PC-3 (cell line): Measurements from ENCODE around the gene TMEM138. TPM values are rescaled to one million over a fixed set of nuclear protein-coding genes. Genes with fewer than 3 reads are reported as not detected.

ENCODE experiments used
- ATAC-seq: fragments of 200-7000 bp; cut with Tn5 transposase; 2 replicates; pipeline ENCODE4 v1.9.1; 2020; ENCODE audit warnings: mild to moderate bottlenecking, moderate library complexity
- BruUV-seq: library from RNA; stranded (reverse); fragments of 400-500 nt; replicated peaks from 2 replicates; lab custom pipeline; 2021; lab: Mats Ljungman, UMichigan
- CTCF ChIA-PET: fragments of 300-600 bp; sonication (Branson Sonifier 250); formaldehyde crosslinking; loops from one replicate; lab custom pipeline; 2022; ENCODE audit warnings: antibody characterized with exemption; lab: Charles Lee
- POLR2A ChIA-PET: fragments of 300-600 bp; sonication (Branson Sonifier 250); formaldehyde crosslinking; loops from one replicate; lab custom pipeline; 2022; ENCODE audit warnings: antibody characterized with exemption; ENCODE audit not compliant: unreplicated experiment; lab: Charles Lee
- DNase-seq: peaks from one replicate; pipeline ENCODE4 v3.0.0-alpha.2; 2015
- H2AFZ ChIP-seq: fragments of 300-600 bp; sonication (generic); 2 replicates; pipeline ENCODE4 v1.6.0; 2016; ENCODE audit warnings: antibody characterized with exemption, low read length
- H3F3A ChIP-seq: fragments of 300-600 bp; sonication (generic); one replicate; pipeline ENCODE4 v1.6.0; 2017; ENCODE audit warnings: antibody characterized with exemption, low read length, control low read depth, mild to moderate bottlenecking; ENCODE audit not compliant: unreplicated experiment
- H3K27ac ChIP-seq: fragments of 300-600 bp; sonication (generic); 2 replicates; pipeline ENCODE4 v1.5.1; 2016; ENCODE audit warnings: mild to moderate bottlenecking, low read length
- H3K27me3 ChIP-seq: fragments of 300-600 bp; sonication (generic); 2 replicates; pipeline ENCODE4 v1.6.1; 2016; ENCODE audit warnings: low read length, mixed read lengths
- H3K36me3 ChIP-seq: fragments of 300-600 bp; sonication (generic); 2 replicates; pipeline ENCODE4 v1.6.1; 2016; ENCODE audit warnings: low read depth, mixed run types, low read length, mixed read lengths
- H3K4me1 ChIP-seq: fragments of 300-600 bp; sonication (generic); 2 replicates; pipeline ENCODE4 v1.5.1; 2016; ENCODE audit warnings: low read length; ENCODE audit not compliant: insufficient read depth
- H3K4me2 ChIP-seq: fragments of 300-600 bp; sonication (generic); 2 replicates; pipeline ENCODE4 v1.6.0; 2016; ENCODE audit warnings: low read length
- H3K4me3 ChIP-seq: fragments of 300-600 bp; sonication (generic); 2 replicates; pipeline ENCODE4 v1.5.1; 2016; ENCODE audit warnings: mild to moderate bottlenecking, low read length, mixed read lengths
- H3K79me2 ChIP-seq: fragments of 300-600 bp; sonication (generic); 2 replicates; pipeline ENCODE4 v1.6.1; 2017; ENCODE audit warnings: low read length, mixed read lengths
- H3K9ac ChIP-seq: fragments of 300-600 bp; sonication (generic); 2 replicates; pipeline ENCODE4 v1.6.0; 2016; ENCODE audit warnings: mild to moderate bottlenecking, low read length
- H3K9me2 ChIP-seq: fragments of 300-600 bp; sonication (generic); replicated peaks from 2 replicates; pipeline ENCODE4 v1.6.1; 2016; ENCODE audit warnings: mixed run types, low read length, mixed read lengths
- H3K9me3 ChIP-seq: fragments of 300-600 bp; sonication (generic); 2 replicates; pipeline ENCODE4 v1.6.1; 2016; ENCODE audit warnings: low read length, mixed read lengths
- H4K20me1 ChIP-seq: fragments of 300-600 bp; sonication (generic); 2 replicates; pipeline ENCODE4 v1.6.1; 2016; ENCODE audit warnings: low read length, mixed read lengths
- EZH2 ChIP-seq: fragments of 300-600 bp; sonication (generic); IDR thresholded peaks from one replicate; pipeline ENCODE4 v1.6.1; 2017; ENCODE audit warnings: antibody characterized with exemption, mild to moderate bottlenecking, low read length; ENCODE audit not compliant: unreplicated experiment
- EZH2phosphoT487 ChIP-seq: fragments of 300-600 bp; sonication (generic); IDR thresholded peaks from 2 replicates; pipeline ENCODE4 v1.6.1; 2018; ENCODE audit warnings: mild to moderate bottlenecking, antibody characterized with exemption, low read length, borderline replicate concordance
- intact Hi-C: fragments of 100-400 bp; cut with micrococcal nuclease; formaldehyde crosslinking; loops from 2 replicates; pipeline ENCODE4 v1.9.0; 2023
- total RNA-seq: library from RNA; depleted of rRNA; stranded (reverse); fragments of >200 nt; gene quantifications from 2 replicates; pipeline ENCODE4 v1.2.3, GENCODE V29; 2014
- TF ChIP-seq, protein P1 (sequence below): fragments of 300-600 bp; sonication (generic); conservative IDR thresholded peaks from 2 replicates; pipeline ENCODE4 v1.5.1; 2017; ENCODE audit warnings: antibody characterized with exemption, low read depth, mild to moderate bottlenecking, low read length

The TMEM138 gene
- total RNA-seq, 1 experiment from 2014 or later = 40.7 TPM

DNA sequence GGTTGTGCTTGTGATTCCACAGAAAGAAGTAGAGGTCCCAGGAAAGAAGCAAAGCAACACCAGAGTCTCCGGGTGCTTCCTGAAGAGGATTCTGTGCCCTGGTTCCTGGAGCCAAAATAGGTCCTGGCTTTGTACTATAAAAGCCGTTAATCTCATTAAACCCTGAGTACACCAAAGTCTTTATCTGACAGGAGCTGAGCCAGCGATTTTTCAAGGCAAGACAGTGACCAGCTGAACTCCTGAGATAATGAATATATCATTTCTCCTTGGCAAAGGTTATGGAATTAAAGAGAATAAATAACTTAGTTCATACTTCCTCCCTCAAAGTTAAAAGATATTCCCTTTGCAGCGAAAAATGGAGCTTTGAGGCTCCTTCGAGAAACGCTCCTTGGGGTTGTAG, 5.2 kb downstream of the TMEM138 start:
- Histone ChIP-seq H3K4me1 (peaks cover 7% of the 10 kb centered on the region; the same call in 1 of the 2 replicates), H3K4me2 (no peak overlapping the region), H3K36me3 (peaks cover 68% of the 10 kb centered on the region), H3K4me3 (no peak overlapping the region), H4K20me1 (no peaks in the 10 kb centered on the region), H3K27ac (no peak overlapping the region), H3K9me3 (peaks cover 6% of the 10 kb centered on the region), H2AFZ (no peak overlapping the region), H3K9ac (no peak overlapping the region), H3F3A (no peaks in the 10 kb centered on the region), H3K27me3 (no peaks in the 10 kb centered on the region), H3K79me2 (peaks cover 22% of the 10 kb centered on the region), H3K9me2 (no peaks in the 10 kb centered on the region)
- ATAC-seq = no peak
- TF ChIP-seq EZH2 (no peak), EZH2phosphoT487 (no peak)
- TF ChIP-seq, protein P1, sequence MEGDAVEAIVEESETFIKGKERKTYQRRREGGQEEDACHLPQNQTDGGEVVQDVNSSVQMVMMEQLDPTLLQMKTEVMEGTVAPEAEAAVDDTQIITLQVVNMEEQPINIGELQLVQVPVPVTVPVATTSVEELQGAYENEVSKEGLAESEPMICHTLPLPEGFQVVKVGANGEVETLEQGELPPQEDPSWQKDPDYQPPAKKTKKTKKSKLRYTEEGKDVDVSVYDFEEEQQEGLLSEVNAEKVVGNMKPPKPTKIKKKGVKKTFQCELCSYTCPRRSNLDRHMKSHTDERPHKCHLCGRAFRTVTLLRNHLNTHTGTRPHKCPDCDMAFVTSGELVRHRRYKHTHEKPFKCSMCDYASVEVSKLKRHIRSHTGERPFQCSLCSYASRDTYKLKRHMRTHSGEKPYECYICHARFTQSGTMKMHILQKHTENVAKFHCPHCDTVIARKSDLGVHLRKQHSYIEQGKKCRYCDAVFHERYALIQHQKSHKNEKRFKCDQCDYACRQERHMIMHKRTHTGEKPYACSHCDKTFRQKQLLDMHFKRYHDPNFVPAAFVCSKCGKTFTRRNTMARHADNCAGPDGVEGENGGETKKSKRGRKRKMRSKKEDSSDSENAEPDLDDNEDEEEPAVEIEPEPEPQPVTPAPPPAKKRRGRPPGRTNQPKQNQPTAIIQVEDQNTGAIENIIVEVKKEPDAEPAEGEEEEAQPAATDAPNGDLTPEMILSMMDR = no peak
- CTCF ChIA-PET = no interaction called here
- POLR2A ChIA-PET = no interaction called here
- DNase-seq = no peak
- intact Hi-C loops = no loop called here
- no TSS peak for BruUV-seq

DNA sequence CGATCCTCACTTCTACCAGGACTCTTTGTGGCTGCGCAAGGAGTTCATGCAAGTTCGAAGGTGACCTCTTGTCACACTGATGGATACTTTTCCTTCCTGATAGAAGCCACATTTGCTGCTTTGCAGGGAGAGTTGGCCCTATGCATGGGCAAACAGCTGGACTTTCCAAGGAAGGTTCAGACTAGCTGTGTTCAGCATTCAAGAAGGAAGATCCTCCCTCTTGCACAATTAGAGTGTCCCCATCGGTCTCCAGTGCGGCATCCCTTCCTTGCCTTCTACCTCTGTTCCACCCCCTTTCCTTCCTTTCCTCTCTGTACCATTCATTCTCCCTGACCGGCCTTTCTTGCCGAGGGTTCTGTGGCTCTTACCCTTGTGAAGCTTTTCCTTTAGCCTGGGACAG, 6.5 kb downstream of the TMEM138 start:
- Histone ChIP-seq H3K4me1 (peaks cover 3% of the 10 kb centered on the region; the same call in 1 of the 2 replicates), H3K9me2 (no peaks in the 10 kb centered on the region), H3K27ac (no peak overlapping the region), H3F3A (no peaks in the 10 kb centered on the region), H3K4me2 (no peak overlapping the region), H3K36me3 (peaks cover 77% of the 10 kb centered on the region), H2AFZ (no peak overlapping the region), H3K27me3 (no peaks in the 10 kb centered on the region), H3K4me3 (no peak overlapping the region), H3K9ac (no peak overlapping the region), H3K79me2 (peaks cover 9% of the 10 kb centered on the region), H3K9me3 (peaks cover 16% of the 10 kb centered on the region), H4K20me1 (no peaks in the 10 kb centered on the region)
- intact Hi-C loops = no loop called here
- ChIA-PET CTCF (no interaction called here), POLR2A (no interaction called here)
- TF ChIP-seq EZH2 (no peak), EZH2phosphoT487 (no peak)
- TF ChIP-seq, protein P1 = no peak
- DNase-seq = no peak
- ATAC-seq = no peak
- no TSS peak for BruUV-seq

- no peaks in the 10 kb centered on the region for H3K79me2 ChIP-seq
- peaks cover 16% of the 10 kb centered on the region for H3K9me3 ChIP-seq
- intact Hi-C loops = no loop called here
- CTCF ChIA-PET = no interaction called here
- POLR2A ChIA-PET = no interaction called here
- H3K36me3 ChIP-seq = peaks cover 67% of the 10 kb centered on the region
- no TSS peak for BruUV-seq
- H3K4me3 ChIP-seq = no peak overlapping the region
- H4K20me1 ChIP-seq = no peaks in the 10 kb centered on the region
- H3F3A ChIP-seq = no peaks in the 10 kb centered on the region
- TF ChIP-seq EZH2phosphoT487 (no peak), EZH2 (no peak)
- TF ChIP-seq, protein P1 = no peak
- H3K27me3 ChIP-seq = no peaks in the 10 kb centered on the region
- no peaks in the 10 kb centered on the region for H3K4me1 ChIP-seq
- DNase-seq (no peak), ATAC-seq (no peak)
- no peak overlapping the region for H3K9ac ChIP-seq
- H2AFZ ChIP-seq = no peak overlapping the region
- H3K27ac ChIP-seq = no peak overlapping the region
- H3K9me2 ChIP-seq = no peaks in the 10 kb centered on the region
- no peak overlapping the region for H3K4me2 ChIP-seq
Observed at GRCh38 chr11:61369372-61370348, 7.5 kb downstream of the TMEM138 start.
